ENCODE measurements around the gene RRP9.

- TF ChIP-seq POLR2AphosphoS5 (IDR thresholded peaks at IDR 0.05; ENCODE audit: insufficient read depth, low read depth, low read length) (no peak), POLR2A (IDR thresholded peaks at IDR 0.05; ENCODE audit: low read depth, low read length) (no peak), EZH2 (IDR thresholded peaks at IDR 0.05; ENCODE audit: borderline replicate concordance, low read depth, low read length, severe bottlenecking) (no peak)
Observed at GRCh38 chr3:51886447-51886846, 55.3 kb downstream of the RRP9 start.

All from endothelial cell of umbilical vein (primary cell).